22Rv1 (cell line): ENCODE measurements around the gene PPARG.

Experiments used
- H3K27ac ChIP-seq: fragments of 450-650 bp; 2 replicates; pipeline ENCODE4 v1.5.1; 2017
- ZFX ChIP-seq: fragments of 450-650 bp; IDR thresholded peaks from 2 replicates; pipeline ENCODE4 v1.6.1; 2017; ENCODE audit warnings: antibody characterized with exemption, borderline replicate concordance
- TF ChIP-seq, protein P1 (sequence below): fragments of 450-650 bp; IDR thresholded peaks from 2 replicates; pipeline ENCODE4 v1.5.1; 2017; ENCODE audit warnings: mild to moderate bottlenecking

The PPARG gene

GRCh38 chr3:12449889-12450682 is 161.2 kb downstream of the PPARG start:
- TF ChIP-seq, protein P1, sequence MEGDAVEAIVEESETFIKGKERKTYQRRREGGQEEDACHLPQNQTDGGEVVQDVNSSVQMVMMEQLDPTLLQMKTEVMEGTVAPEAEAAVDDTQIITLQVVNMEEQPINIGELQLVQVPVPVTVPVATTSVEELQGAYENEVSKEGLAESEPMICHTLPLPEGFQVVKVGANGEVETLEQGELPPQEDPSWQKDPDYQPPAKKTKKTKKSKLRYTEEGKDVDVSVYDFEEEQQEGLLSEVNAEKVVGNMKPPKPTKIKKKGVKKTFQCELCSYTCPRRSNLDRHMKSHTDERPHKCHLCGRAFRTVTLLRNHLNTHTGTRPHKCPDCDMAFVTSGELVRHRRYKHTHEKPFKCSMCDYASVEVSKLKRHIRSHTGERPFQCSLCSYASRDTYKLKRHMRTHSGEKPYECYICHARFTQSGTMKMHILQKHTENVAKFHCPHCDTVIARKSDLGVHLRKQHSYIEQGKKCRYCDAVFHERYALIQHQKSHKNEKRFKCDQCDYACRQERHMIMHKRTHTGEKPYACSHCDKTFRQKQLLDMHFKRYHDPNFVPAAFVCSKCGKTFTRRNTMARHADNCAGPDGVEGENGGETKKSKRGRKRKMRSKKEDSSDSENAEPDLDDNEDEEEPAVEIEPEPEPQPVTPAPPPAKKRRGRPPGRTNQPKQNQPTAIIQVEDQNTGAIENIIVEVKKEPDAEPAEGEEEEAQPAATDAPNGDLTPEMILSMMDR: no peak
- TF ChIP-seq ZFX: no peak
- H3K27ac ChIP-seq: no peak overlapping the region

GRCh38 chr3:12451481-12451880 is 162.6 kb downstream of the PPARG start:
- no peak for TF ChIP-seq ZFX
- TF ChIP-seq, protein P1: no peak
- H3K27ac ChIP-seq: no peak overlapping the region

DNA sequence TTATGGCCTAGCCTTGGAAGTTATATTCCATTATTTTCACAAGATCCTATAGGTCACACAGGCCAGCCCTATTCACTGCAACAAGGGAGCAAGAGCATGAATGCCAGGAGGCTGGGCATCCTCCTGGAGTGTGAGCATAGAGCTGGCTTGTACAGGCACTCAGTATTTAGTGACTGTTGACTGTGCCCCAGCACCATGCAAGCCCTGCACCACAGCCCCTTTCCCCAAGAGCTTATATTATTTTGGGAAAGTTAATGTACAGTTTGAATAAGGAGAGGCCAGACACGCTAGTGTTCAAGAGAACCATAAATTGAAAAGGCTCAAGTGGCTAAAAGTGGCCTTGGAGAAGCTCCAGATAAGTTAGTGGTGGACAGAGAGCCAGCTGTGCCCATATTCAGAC is 163.1 kb downstream of the PPARG start:
- TF ChIP-seq ZFX: no peak
- no peak overlapping the region for H3K27ac ChIP-seq

DNA sequence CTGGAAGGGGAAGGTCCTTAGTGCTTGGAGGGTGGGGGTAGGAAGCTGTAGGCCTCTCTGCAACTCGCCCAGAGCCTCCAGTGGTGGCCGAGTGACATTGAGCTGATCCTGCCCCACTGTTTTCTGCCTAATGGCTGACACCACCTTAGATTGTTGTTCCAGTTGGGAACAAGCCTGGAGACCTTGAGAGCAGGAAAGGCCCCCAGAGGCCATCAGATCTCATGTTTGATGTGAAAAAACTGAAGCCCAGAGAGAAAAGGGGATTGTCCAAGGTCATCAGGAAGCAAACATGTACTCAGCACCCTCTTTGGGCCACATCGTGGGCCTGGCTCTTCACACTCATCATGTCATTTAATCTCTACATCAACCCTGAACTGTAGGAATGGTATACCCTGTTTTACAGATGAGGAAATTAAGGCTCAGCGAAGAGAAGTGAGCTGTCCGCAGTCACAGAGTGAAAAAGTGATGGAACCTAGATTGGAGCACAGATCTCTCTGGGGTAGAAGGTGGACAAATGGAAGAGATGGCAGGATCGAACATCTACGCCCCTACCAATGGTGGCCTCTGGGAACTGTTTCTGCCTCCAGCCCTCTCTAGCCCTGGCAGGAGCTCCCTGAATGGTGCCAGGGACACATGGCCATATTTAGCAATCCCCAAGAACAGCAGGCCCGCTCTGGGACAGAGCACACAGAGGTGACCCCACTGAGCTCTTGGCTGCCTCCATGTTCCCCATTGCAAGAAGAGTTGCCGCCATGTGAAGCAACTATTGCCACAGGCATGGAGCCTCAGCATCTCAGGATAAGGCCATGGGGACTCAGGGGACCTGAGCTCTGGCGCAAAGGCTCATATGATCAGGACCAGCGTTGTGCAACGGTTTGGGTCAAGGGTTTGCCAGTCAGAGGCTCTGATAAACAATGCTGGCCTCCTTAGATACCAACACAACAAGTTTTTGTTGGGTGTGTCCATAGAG is 163.8 kb downstream of the PPARG start:
- no peak for TF ChIP-seq ZFX
- TF ChIP-seq, protein P1: no peak
- H3K27ac ChIP-seq: no peak overlapping the region

- H3K27ac ChIP-seq: no peak overlapping the region
- TF ChIP-seq ZFX: no peak
- TF ChIP-seq, protein P1: no peak
Observed at GRCh38 chr3:12454076-12454815, 165.4 kb downstream of the PPARG start.

GRCh38 chr3:12454816-12455121 is 165.9 kb downstream of the PPARG start:
- TF ChIP-seq, protein P1: no peak
- no peak for TF ChIP-seq ZFX
- no peak overlapping the region for H3K27ac ChIP-seq

DNA sequence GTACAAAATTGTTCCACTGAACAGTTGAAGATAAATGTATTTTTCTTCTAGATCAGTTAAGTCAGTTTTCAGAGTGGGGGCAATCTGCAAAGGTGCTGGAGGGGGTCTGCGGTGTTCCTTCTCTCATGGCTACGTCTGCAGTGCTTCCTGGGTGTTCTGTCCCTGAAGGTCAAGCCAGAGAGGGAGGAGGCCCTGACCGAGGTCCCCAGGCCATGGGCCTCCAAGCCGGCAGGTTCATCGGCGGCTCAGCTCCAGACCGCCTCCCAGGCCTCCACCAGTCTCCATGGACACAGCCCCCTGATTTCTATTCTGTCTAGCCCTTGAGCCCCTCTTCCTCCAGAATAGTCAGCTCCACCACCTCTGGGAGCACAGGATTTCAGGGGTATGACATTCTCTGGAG is 166.9 kb downstream of the PPARG start:
- TF ChIP-seq, protein P1: no peak
- no peak for TF ChIP-seq ZFX
- H3K27ac ChIP-seq: no peak overlapping the region
